GM18505 (cell line): Measurements from ENCODE around the gene PUS7.
"Not testable (repeated sequence)": the region's sequence is repeated elsewhere in the genome, so short reads cannot be mapped to it uniquely, and the experiment has no call there.

ENCODE experiments used
- ATAC-seq: cut with Tn5 transposase; IDR thresholded peaks from one replicate; pipeline ENCODE4 v1.9.1; 2021; ENCODE audit not compliant: unreplicated experiment
- POLR2A ChIP-seq: IDR thresholded peaks from 4 replicates; pipeline ENCODE4 v1.6.1; 2011; ENCODE audit warnings: borderline replicate concordance; ENCODE audit not compliant: insufficient read depth, insufficient read length; ENCODE audit errors: extremely low read depth

Gene PUS7

GRCh38 chr7:105521027-105521716, 899 bp downstream of the PUS7 start:
- TF ChIP-seq POLR2A = no peak
- peak; percentile 28 for ATAC-seq

- ATAC-seq = not testable (repeated sequence)
Measured at GRCh38 chr7:105520620-105521019, 1.5 kb downstream of the PUS7 start.

GRCh38 chr7:105519353-105519752, 2.7 kb downstream of the PUS7 start:
- no peak for TF ChIP-seq POLR2A
- ATAC-seq = no peak

GRCh38 chr7:105515610-105516009, 6.5 kb downstream of the PUS7 start:
- ATAC-seq = not testable (repeated sequence)

GRCh38 chr7:105512926-105513526, 9.0 kb downstream of the PUS7 start:
- ATAC-seq = no peak

GRCh38 chr7:105512415-105512814, 9.7 kb downstream of the PUS7 start:
- TF ChIP-seq POLR2A = no peak
- ATAC-seq = no peak

More at GRCh38 chr7:105512926-105513526, 9.0 kb downstream of the PUS7 start:
- no peak for TF ChIP-seq POLR2A

GRCh38 chr7:105502173-105502572, 19.9 kb downstream of the PUS7 start:
- ATAC-seq = no peak
- TF ChIP-seq POLR2A = no peak

GRCh38 chr7:105497016-105497415, 25.1 kb downstream of the PUS7 start:
- no peak for ATAC-seq

GRCh38 chr7:105496521-105496920, 25.6 kb downstream of the PUS7 start:
- ATAC-seq = no peak

More at GRCh38 chr7:105497016-105497415, 25.1 kb downstream of the PUS7 start:
- TF ChIP-seq POLR2A = no peak

GRCh38 chr7:105493923-105494315, 28.2 kb downstream of the PUS7 start:
- no peak for TF ChIP-seq POLR2A
- no peak for ATAC-seq

More at GRCh38 chr7:105496521-105496920, 25.6 kb downstream of the PUS7 start:
- TF ChIP-seq POLR2A = no peak

- no peak for TF ChIP-seq POLR2A
- ATAC-seq = no peak
Measured at GRCh38 chr7:105493196-105493922, 28.7 kb downstream of the PUS7 start.

- no peak for ATAC-seq
- no peak for TF ChIP-seq POLR2A
Measured at GRCh38 chr7:105489409-105489808, 32.7 kb downstream of the PUS7 start.

- ATAC-seq = no peak
- TF ChIP-seq POLR2A = no peak
Measured at GRCh38 chr7:105487579-105488571, 34.2 kb downstream of the PUS7 start.
